CD4-positive, alpha-beta memory T cell (primary cell): ENCODE measurements around the gene ATG10. TPM values are rescaled to one million over a fixed set of nuclear protein-coding genes. Genes with fewer than 3 reads are reported as not detected.

Experiments
- CTCF ChIA-PET: fragments of 350-600 bp; sonication (Branson Sonifier 250); formaldehyde crosslinking; loops from one replicate; lab custom pipeline; 2021; ENCODE audit warnings: inconsistent platforms; ENCODE audit not compliant: partially characterized antibody; lab: Charles Lee
- POLR2A ChIA-PET: fragments of 350-600 bp; sonication (Branson Sonifier 250); formaldehyde crosslinking; loops from one replicate; lab custom pipeline; 2021; ENCODE audit not compliant: partially characterized antibody; lab: Charles Lee
- DNase-seq, 5 donors: peaks; one replicate each; pipeline versions ENCODE4 v3.0.0 to v3.0.0-alpha.2; 2020 to 2022; ENCODE audit warnings: mixed read lengths in 1 of 5
- H3K27ac ChIP-seq: one replicate; pipeline ENCODE4 v1.7.0; 2013; ENCODE audit warnings: low read depth, low read length
- H3K27me3 ChIP-seq: 2 replicates; pipeline ENCODE4 v1.7.0; 2013; ENCODE audit warnings: mild to moderate bottlenecking, low read length, moderate library complexity; ENCODE audit not compliant: insufficient read depth
- H3K36me3 ChIP-seq: 2 replicates; pipeline ENCODE4 v1.7.0; 2013; ENCODE audit warnings: mild to moderate bottlenecking, low read length, moderate library complexity; ENCODE audit not compliant: insufficient read depth
- H3K4me1 ChIP-seq: 2 replicates; pipeline ENCODE4 v1.7.0; 2013; ENCODE audit warnings: mild to moderate bottlenecking, low read length, moderate library complexity; ENCODE audit not compliant: insufficient read depth
- H3K4me3 ChIP-seq, 2 donors: one replicate each; pipeline ENCODE4 v1.7.0; 2013; ENCODE audit warnings: low read length in 2 of 2, mild to moderate bottlenecking in 1 of 2
- H3K9me3 ChIP-seq, 2 donors: one replicate each; pipeline ENCODE4 v1.7.0; 2013; ENCODE audit warnings: low read length in 2 of 2, control low read depth in 1 of 2; ENCODE audit not compliant: control insufficient read depth in 1 of 2
- H3K27ac Mint-ChIP-seq, 7 donors: one replicate each; pipeline ENCODE4 v1.8.0; 2020 to 2021; ENCODE audit warnings: mixed read lengths in 7 of 7, mild to moderate bottlenecking in 6 of 7, inconsistent platforms in 3 of 7, moderate library complexity in 3 of 7
- H3K27me3 Mint-ChIP-seq, 2 donors: one replicate each; pipeline ENCODE4 v1.8.0; 2020 to 2021; ENCODE audit warnings: mixed read lengths in 2 of 2
- H3K36me3 Mint-ChIP-seq, 2 donors: one replicate each; pipeline ENCODE4 v1.8.0; 2020 to 2021; ENCODE audit warnings: mixed read lengths in 2 of 2, inconsistent platforms in 1 of 2, mild to moderate bottlenecking in 1 of 2
- H3K4me1 Mint-ChIP-seq, 4 donors: one replicate each; pipeline ENCODE4 v1.8.0; 2020 to 2021; ENCODE audit warnings: mixed read lengths in 4 of 4, mild to moderate bottlenecking in 1 of 4
- H3K4me3 Mint-ChIP-seq, 8 donors: one replicate each; pipeline ENCODE4 v1.8.0; 2020 to 2021; ENCODE audit warnings: mixed read lengths in 8 of 8, mild to moderate bottlenecking in 7 of 8, moderate library complexity in 6 of 8, inconsistent platforms in 3 of 8
- H3K9me3 Mint-ChIP-seq, 8 donors: one replicate each; pipeline ENCODE4 v1.8.0; 2020 to 2021; ENCODE audit warnings: mixed read lengths in 8 of 8, mild to moderate bottlenecking in 5 of 8, inconsistent platforms in 3 of 8, moderate library complexity in 1 of 8
- intact Hi-C: fragments of 100-400 bp; cut with micrococcal nuclease; formaldehyde crosslinking; loops from one replicate; pipeline ENCODE4 v1.15.1; 2023
- polyA plus RNA-seq, 2 donors: library from polyadenylated mRNA; unstranded; fragments of 300-500 nt; fragmentation: Illumina TruSeq; gene quantifications; one replicate each; pipeline ENCODE4 v1.2.3, GENCODE V29; 2021
- total RNA-seq, 2 experiments: library from RNA; stranded (reverse); gene quantifications; one replicate each; pipeline ENCODE4 v1.2.3, GENCODE V29; 2021

Gene ATG10
- total and polyA plus RNA-seq, 4 experiments from 2014 or later = 7.3 to 10.5 (median 7.7) TPM

DNA sequence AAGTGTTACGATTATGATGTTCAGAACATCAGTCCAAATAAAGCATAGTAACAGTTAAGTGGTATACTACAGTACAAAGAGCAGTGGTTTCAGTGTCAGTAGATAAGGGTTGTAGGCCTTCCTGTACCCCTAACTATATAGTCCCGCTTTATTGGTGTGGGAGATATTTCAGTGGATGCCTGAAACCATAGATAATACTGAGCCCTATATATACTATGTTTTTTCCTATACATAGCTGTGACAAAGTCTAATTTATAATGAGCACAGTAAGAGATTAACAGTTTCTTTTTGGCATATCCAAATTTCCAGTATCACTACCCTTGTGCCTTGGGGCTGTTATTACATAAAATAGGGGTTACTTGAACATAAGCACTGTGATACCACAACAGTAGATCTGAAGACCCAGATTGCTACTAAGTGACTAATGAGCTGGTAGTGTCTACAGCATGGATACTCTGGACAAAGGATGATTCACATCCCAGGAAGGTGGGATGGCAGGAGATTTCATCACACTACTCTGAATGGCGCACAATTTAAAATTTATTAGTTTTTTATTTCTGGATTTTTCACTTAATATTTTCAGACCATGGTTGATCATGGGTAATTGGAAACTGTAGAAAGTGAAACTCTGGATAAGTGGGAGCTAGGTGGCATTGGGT is 187.1 kb downstream of the ATG10 start:
- H3K4me3 ChIP-seq = no peak overlapping the region
- no peaks in the 10 kb centered on the region for H3K9me3 ChIP-seq
- peaks cover 0 to 2% (median 0%) of the 10 kb centered on the region in 4 donors for H3K4me1 Mint-ChIP-seq
- H3K27me3 Mint-ChIP-seq = no peaks in the 10 kb centered on the region
- H3K27ac Mint-ChIP-seq = no peak overlapping the region
- intact Hi-C loops = no loop called here
- H3K27me3 ChIP-seq = no peaks in the 10 kb centered on the region
- no peaks in the 10 kb centered on the region for H3K36me3 ChIP-seq
- no peaks in the 10 kb centered on the region for H3K9me3 Mint-ChIP-seq
- ChIA-PET POLR2A (no interaction called here), CTCF (no interaction called here)
- DNase-seq = no peak
- no peak overlapping the region for H3K4me3 Mint-ChIP-seq
- no peaks in the 10 kb centered on the region for H3K4me1 ChIP-seq
- no peak overlapping the region for H3K27ac ChIP-seq
- H3K36me3 Mint-ChIP-seq = no peaks in the 10 kb centered on the region

DNA sequence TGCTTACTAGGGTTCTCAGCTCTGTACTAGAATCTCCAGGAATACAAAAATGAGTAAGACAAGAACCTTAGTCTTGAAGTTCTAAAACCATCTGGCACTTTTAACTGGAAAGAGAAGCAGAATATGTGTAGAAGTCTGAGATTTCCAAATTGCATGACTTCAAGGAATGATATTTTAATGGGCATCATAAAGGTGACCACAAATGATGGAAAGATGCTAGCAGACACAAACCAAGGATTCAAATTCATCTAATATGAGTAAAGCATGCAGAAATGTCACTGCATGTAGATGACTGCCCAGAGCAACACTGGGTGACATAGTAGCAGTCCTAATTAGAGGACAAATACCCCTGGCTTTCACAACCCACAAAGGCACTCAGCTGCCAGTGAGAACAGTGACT is 189.1 kb downstream of the ATG10 start:
- no peak for DNase-seq
- Mint-ChIP-seq H3K4me3 (no peak overlapping the region), H3K9me3 (no peaks in the 10 kb centered on the region), H3K27me3 (no peaks in the 10 kb centered on the region), H3K4me1 (peaks cover 0 to 5% (median under 1%) of the 10 kb centered on the region in 4 donors), H3K36me3 (no peaks in the 10 kb centered on the region), H3K27ac (peak overlapping the region in 1 of 7 donors; percentile 5)
- ChIA-PET POLR2A (no interaction called here), CTCF (no interaction called here)
- intact Hi-C loops = loop anchor here (10.0 kb wide), 1 partner anchor 416 kb away; no protein-coding TSS in a partner anchor
- Histone ChIP-seq H3K4me1 (no peaks in the 10 kb centered on the region), H3K36me3 (no peaks in the 10 kb centered on the region), H3K4me3 (no peak overlapping the region), H3K9me3 (no peaks in the 10 kb centered on the region), H3K27me3 (no peaks in the 10 kb centered on the region), H3K27ac (no peak overlapping the region)

DNA sequence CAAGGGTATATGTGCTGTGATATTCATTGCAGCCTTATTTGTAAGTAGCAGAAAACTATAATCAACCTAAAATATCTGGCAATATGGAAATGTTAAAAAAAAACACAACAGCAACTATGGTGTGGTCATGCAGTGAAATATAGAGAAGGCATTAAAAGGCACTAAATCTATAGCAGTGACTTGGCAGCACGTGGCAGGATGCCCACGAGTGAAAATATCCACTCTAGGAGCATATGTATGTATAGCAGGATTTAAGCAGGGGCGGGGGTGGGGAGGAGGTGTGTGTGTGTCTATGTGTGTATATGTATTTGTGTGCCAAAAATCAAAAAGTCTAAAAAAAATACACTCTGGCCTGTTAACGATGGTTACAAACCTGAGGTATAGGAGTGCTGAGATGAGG is 190.8 kb downstream of the ATG10 start:
- no peak overlapping the region for H3K4me3 Mint-ChIP-seq
- intact Hi-C loops = loop anchor here (10.0 kb wide), 1 partner anchor 418 kb away; no protein-coding TSS in a partner anchor
- no peak overlapping the region for H3K4me3 ChIP-seq
- H3K9me3 Mint-ChIP-seq = no peaks in the 10 kb centered on the region
- peaks cover 0 to 5% (median under 1%) of the 10 kb centered on the region in 4 donors for H3K4me1 Mint-ChIP-seq
- POLR2A ChIA-PET = no interaction called here
- H3K9me3 ChIP-seq = no peaks in the 10 kb centered on the region
- CTCF ChIA-PET = no interaction called here
- no peaks in the 10 kb centered on the region for H3K27me3 ChIP-seq
- no peaks in the 10 kb centered on the region for H3K36me3 Mint-ChIP-seq
- no peaks in the 10 kb centered on the region for H3K4me1 ChIP-seq
- H3K27ac ChIP-seq = no peak overlapping the region
- H3K27ac Mint-ChIP-seq = peak overlapping the region in 1 of 7 donors; percentile 40
- DNase-seq = no peak
- H3K36me3 ChIP-seq = no peaks in the 10 kb centered on the region
- no peaks in the 10 kb centered on the region for H3K27me3 Mint-ChIP-seq

DNA sequence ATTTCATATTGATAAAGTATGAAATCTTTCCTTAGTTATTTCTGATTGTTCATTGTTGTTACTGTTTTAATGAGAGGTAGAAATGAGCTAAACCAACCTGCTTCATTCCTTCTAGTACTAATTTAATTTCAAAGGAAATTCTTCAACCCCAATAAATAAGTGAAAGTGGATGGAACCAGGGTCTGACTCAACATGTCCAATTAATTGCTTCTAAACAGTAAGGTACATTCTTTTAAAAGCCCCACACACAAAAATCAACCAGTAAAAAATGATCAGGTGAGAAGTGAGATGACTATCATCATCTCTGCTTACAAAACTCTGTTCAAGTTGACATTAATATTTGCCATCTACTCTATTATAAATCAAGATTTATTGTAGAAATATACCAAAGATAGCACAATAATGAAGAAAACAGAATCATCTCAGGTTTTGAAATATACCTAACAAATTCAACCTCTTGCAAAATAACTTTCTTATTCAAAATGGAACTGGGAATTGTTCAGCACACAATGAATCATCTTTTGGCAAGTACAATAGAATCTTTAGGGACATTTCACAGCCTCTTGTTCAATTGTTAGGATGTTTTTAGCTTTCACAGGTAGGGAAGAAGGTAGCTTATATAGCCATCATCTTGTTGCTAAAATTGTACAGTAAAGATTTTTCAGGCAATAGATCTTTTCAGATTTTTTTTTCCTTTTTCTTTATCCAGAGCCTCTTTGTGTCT is 191.8 kb downstream of the ATG10 start:
- no peak overlapping the region for H3K27ac ChIP-seq
- Mint-ChIP-seq H3K4me3 (no peak overlapping the region), H3K4me1 (peaks cover 0 to 5% (median under 1%) of the 10 kb centered on the region in 4 donors), H3K36me3 (no peaks in the 10 kb centered on the region), H3K27me3 (no peaks in the 10 kb centered on the region), H3K27ac (peak overlapping the region in 3 of 7 donors; percentile 24 to 25 (median 25)), H3K9me3 (no peaks in the 10 kb centered on the region)
- H3K4me3 ChIP-seq = no peak overlapping the region
- no peaks in the 10 kb centered on the region for H3K4me1 ChIP-seq
- H3K27me3 ChIP-seq = no peaks in the 10 kb centered on the region
- no peaks in the 10 kb centered on the region for H3K9me3 ChIP-seq
- no peak for DNase-seq
- H3K36me3 ChIP-seq = no peaks in the 10 kb centered on the region
- ChIA-PET CTCF (interaction anchor here (0.9 to 3.0 kb wide), 9 partner anchors 10 to 737 kb away, joined by 3 to 54 read pairs (median 8); partner anchors contain the start of gene SSBP2), POLR2A (interaction anchor here (1.9 kb wide), 1 partner anchor 312 kb away, joined by 7 read pairs; no protein-coding TSS in a partner anchor)
- intact Hi-C loops = loop anchor here (10.0 kb wide), 1 partner anchor 419 kb away; no protein-coding TSS in a partner anchor

DNA sequence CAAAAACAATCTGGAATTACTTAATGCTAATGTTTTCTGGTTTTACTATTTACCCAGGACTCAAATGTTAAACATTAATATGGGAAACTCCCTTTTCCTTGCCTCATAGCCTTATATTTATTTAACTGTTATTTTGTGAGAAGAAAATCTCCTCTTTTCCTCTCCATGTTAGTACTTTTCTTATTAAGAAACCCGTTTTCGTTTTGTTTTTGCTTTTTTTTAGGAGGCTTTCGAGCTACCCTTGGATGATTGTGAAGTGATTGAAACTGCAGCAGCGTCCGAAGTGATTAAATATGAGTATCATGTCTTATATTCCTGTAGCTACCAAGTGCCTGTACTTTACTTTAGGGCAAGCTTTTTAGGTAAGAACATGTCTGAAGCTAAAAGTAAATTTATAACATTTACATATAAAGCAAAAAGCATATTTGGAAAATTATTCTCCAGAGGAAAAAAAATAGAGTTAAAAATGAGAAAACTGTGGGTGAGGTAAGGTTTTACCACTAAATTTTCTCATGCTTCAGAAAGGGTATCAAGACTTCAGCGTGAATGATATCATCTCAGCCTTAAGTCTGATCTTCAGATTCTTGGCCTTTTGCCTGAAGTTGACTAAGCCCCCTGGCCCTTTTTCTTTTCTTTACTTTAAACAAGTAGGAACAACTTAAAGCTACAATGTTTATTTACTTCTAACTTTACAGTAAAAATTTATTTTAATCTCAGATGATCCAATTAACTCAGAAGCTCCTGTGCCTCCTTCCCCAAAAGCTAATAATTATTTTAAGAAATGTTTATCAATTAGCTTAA is 192.6 kb downstream of the ATG10 start:
- H3K27me3 Mint-ChIP-seq = no peaks in the 10 kb centered on the region
- H3K9me3 Mint-ChIP-seq = no peaks in the 10 kb centered on the region
- Histone ChIP-seq H3K27ac (no peak overlapping the region), H3K4me1 (no peaks in the 10 kb centered on the region), H3K4me3 (no peak overlapping the region), H3K9me3 (no peaks in the 10 kb centered on the region), H3K27me3 (no peaks in the 10 kb centered on the region), H3K36me3 (no peaks in the 10 kb centered on the region)
- H3K36me3 Mint-ChIP-seq = no peaks in the 10 kb centered on the region
- ChIA-PET CTCF (interaction anchor here (0.9 to 3.0 kb wide), 17 partner anchors 7 to 744 kb away, joined by 3 to 54 read pairs (median 4); partner anchors contain the start of gene SSBP2), POLR2A (interaction anchor here (0.8 to 1.9 kb wide), 2 partner anchors 313 to 413 kb away, joined by 4 to 7 read pairs; partner anchors contain the start of gene SSBP2)
- no peak for DNase-seq
- H3K27ac Mint-ChIP-seq = peak overlapping the region in 2 of 7 donors; percentile 12 to 19
- intact Hi-C loops = loop anchor here (10.0 kb wide), 1 partner anchor 420 kb away; no protein-coding TSS in a partner anchor
- no peak overlapping the region for H3K4me3 Mint-ChIP-seq
- H3K4me1 Mint-ChIP-seq = peaks cover 0 to 5% (median under 1%) of the 10 kb centered on the region in 4 donors

DNA sequence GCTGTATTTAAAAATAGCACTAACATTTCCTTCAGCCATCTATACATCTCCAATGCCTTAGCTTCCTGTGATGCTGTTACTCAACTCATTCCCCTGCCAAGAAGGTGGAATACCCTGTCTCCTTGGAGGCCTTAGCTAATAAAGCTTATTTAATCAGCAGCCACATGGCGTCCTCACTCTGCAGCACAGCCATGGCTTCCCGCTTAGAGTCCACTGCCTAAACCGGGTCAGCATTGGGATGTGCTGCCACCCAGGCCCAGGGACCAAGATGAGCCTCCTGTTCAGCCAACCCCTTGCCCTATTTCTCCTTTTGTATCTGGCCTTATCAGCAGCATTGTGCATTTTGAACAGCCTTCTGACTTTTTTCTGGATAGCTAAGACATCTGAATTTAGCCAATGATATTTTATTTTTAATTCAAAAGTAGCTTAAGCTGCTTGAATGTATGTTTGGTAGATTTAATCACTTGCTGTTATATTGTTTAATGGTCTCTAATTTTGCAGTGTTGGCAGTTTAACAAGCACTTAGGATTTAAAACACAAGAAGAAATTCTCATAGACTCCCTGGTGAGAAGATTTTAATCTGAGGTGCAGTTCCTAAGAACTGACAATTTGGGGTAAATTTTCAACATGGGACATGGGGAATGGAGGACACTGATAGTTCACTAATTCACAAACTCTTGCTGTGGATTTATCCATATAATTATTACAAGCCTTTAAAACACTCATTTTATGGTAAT is 193.3 kb downstream of the ATG10 start:
- Histone ChIP-seq H3K36me3 (no peaks in the 10 kb centered on the region), H3K4me3 (no peak overlapping the region), H3K27ac (no peak overlapping the region), H3K9me3 (no peaks in the 10 kb centered on the region), H3K27me3 (no peaks in the 10 kb centered on the region), H3K4me1 (no peaks in the 10 kb centered on the region)
- Mint-ChIP-seq H3K27me3 (no peaks in the 10 kb centered on the region), H3K36me3 (no peaks in the 10 kb centered on the region), H3K27ac (peak overlapping the region in 3 of 7 donors; percentile 3 to 45 (median 18)), H3K4me1 (peaks cover 0 to 5% (median under 1%) of the 10 kb centered on the region in 4 donors), H3K9me3 (no peaks in the 10 kb centered on the region), H3K4me3 (no peak overlapping the region)
- intact Hi-C loops = loop anchor here (5.0 to 10.0 kb wide), 2 partner anchors 313 to 420 kb away; no protein-coding TSS in a partner anchor
- POLR2A ChIA-PET = interaction anchor here (0.8 to 1.9 kb wide), 5 partner anchors 313 to 739 kb away, joined by 3 to 7 read pairs (median 3); partner anchors contain the start of gene SSBP2
- CTCF ChIA-PET = interaction anchor here (0.6 to 3.0 kb wide), 28 partner anchors 8 to 932 kb away, joined by 3 to 54 read pairs (median 4); partner anchors contain the start of genes ATG10 and SSBP2
- no peak for DNase-seq
